Tibial nerve (tissue), 4 donors: ENCODE data around the gene ADCY10.

Source experiments
- CTCF ChIP-seq, 5 experiments: fragments of 200-600 bp in 3 of 5; fragments of 450-650 bp in 2 of 5; sonication (generic) in 3 of 5; IDR thresholded peaks; one replicate each; pipeline ENCODE4 v1.5.1; 2016 to 2019; ENCODE audit warnings: antibody characterized with exemption in 5 of 5, mild to moderate bottlenecking in 3 of 5, moderate library complexity in 2 of 5
- EP300 ChIP-seq, 2 donors: sonication (generic); formaldehyde crosslinking; IDR thresholded peaks; one replicate each; pipeline ENCODE4 v1.6.1; 2017; ENCODE audit warnings: antibody characterized with exemption in 2 of 2, mild to moderate bottlenecking in 1 of 2
- POLR2A ChIP-seq, 2 donors: fragments of 450-650 bp; IDR thresholded peaks; one replicate each; pipeline ENCODE4 v1.6.1; 2017; ENCODE audit warnings: antibody characterized with exemption in 2 of 2, mild to moderate bottlenecking in 2 of 2, moderate library complexity in 2 of 2

DNA sequence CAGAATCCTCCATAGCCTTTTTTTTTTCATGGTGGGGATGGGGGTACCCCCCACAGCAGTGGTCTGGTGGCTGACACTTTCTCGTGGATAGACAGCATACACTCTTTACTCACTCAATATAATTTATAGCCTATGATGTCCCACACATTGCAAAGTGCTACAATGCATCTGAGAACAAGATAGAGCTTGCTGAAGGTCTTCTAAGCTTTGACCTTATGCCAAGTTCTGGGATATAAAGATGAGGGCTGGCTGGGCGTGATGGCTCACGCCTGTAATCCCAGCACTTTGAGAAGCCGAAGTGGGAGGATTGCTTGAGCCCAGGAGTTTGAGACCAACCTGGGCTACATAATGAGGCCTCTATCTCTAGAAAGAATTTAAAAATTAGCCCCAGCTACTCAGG lies 114.2 kb downstream of the ADCY10 start:
- TF ChIP-seq CTCF (IDR thresholded peaks at IDR 0.05) (no peak), EP300 (IDR thresholded peaks at IDR 0.05) (no peak), POLR2A (IDR thresholded peaks at IDR 0.05) (no peak)
